ENCODE data around the gene RBM20. TPM values are rescaled to one million over a fixed set of nuclear protein-coding genes. Genes with fewer than 3 reads are reported as not detected.

Gene RBM20
- total RNA-seq, 1 experiment from 2014 or later, result not detected

DNA sequence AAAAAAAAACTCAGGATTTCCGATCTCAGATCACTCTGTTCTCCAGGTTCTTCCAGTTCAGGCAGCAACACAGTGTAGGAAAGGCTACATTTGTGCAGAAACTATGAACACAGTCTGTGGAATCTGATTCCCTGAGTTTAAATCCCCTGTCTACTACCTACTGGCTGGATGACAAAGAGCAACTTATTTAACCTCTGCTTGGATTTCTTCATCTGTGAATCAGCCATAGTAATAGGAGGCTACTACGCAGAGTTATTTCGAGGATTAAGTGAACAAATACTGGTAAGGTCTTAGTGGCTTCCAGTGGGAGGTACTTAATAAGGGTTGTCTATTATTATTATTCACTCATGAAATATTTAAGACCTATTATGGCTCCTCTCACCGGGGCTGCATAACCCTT, 183.3 kb downstream of the RBM20 start:
- CTCF ChIA-PET, result no interaction called here
- Mint-ChIP-seq H3K27me3 (ENCODE audit: unreplicated experiment) (no peaks in the 10 kb centered on the region), H3K9me3 (ENCODE audit: low read depth, unreplicated experiment) (no peaks in the 10 kb centered on the region), H3K36me3 (ENCODE audit: insufficient read depth, unreplicated experiment) (no peaks in the 10 kb centered on the region), H3K27ac (ENCODE audit: unreplicated experiment) (no peak overlapping the region), H3K4me3 (ENCODE audit: low read depth, unreplicated experiment) (no peak overlapping the region), H3K4me1 (ENCODE audit: low read depth, unreplicated experiment) (no peaks in the 10 kb centered on the region)
- no peak for DNase-seq
- intact Hi-C loops (cut with micrococcal nuclease; ENCODE audit: unreplicated experiment), result no loop called here
- BruUV-seq (replicated peaks), result no TSS peak
- TF ChIP-seq, protein P1, sequence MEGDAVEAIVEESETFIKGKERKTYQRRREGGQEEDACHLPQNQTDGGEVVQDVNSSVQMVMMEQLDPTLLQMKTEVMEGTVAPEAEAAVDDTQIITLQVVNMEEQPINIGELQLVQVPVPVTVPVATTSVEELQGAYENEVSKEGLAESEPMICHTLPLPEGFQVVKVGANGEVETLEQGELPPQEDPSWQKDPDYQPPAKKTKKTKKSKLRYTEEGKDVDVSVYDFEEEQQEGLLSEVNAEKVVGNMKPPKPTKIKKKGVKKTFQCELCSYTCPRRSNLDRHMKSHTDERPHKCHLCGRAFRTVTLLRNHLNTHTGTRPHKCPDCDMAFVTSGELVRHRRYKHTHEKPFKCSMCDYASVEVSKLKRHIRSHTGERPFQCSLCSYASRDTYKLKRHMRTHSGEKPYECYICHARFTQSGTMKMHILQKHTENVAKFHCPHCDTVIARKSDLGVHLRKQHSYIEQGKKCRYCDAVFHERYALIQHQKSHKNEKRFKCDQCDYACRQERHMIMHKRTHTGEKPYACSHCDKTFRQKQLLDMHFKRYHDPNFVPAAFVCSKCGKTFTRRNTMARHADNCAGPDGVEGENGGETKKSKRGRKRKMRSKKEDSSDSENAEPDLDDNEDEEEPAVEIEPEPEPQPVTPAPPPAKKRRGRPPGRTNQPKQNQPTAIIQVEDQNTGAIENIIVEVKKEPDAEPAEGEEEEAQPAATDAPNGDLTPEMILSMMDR (IDR thresholded peaks at IDR 0.05; ENCODE audit: unreplicated experiment), result no peak

DNA sequence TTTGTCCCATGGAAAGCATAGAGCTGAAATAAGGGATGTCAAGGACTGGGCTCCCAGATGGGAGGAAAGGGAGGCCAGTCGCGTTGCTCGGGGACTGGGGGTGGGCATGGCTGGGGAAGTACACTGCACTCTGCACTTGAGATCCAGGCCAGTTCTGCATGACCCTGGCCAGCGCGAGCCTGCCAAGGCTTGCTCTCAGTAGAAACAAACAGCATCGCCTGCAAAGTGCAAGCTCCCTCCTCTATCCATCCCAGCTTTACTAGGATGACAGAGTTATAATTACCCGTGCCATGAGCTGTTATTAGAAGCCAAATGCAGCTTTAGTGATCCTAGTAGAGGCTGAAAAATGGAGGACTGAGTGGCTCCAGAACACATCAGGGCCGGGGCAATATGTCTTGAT, 183.7 kb downstream of the RBM20 start:
- no peaks in the 10 kb centered on the region for H3K27me3 Mint-ChIP-seq (ENCODE audit: unreplicated experiment)
- no TSS peak for BruUV-seq (replicated peaks)
- H3K4me3 Mint-ChIP-seq (ENCODE audit: low read depth, unreplicated experiment), result no peak overlapping the region
- intact Hi-C loops (cut with micrococcal nuclease; ENCODE audit: unreplicated experiment), result no loop called here
- no peaks in the 10 kb centered on the region for H3K36me3 Mint-ChIP-seq (ENCODE audit: insufficient read depth, unreplicated experiment)
- no peak overlapping the region for H3K27ac Mint-ChIP-seq (ENCODE audit: unreplicated experiment)
- H3K4me1 Mint-ChIP-seq (ENCODE audit: low read depth, unreplicated experiment), result no peaks in the 10 kb centered on the region
- no peaks in the 10 kb centered on the region for H3K9me3 Mint-ChIP-seq (ENCODE audit: low read depth, unreplicated experiment)
- CTCF ChIA-PET, result no interaction called here
- no peak for DNase-seq
- TF ChIP-seq, protein P1 (IDR thresholded peaks at IDR 0.05; ENCODE audit: unreplicated experiment), result no peak

DNA sequence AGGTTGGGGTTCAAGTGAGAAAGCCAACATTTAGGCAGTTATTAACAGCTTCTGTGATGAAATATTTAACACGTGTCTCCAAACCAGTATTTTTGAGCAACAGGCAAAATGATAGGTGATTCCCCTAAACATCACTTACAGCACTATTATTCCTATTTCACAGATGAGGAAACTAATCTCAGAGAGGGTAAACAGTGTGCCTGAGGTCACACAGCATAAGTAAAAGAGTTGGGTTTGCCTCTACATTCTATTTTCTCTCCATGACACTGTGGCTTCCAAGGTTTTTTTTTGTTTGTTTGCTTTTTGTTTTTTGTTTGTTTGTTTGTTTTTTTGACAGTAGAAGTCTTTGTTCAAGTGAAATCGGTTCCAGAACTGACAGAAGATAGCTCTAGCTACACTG, 184.4 kb downstream of the RBM20 start:
- Mint-ChIP-seq H3K9me3 (ENCODE audit: low read depth, unreplicated experiment) (no peaks in the 10 kb centered on the region), H3K4me3 (ENCODE audit: low read depth, unreplicated experiment) (no peak overlapping the region), H3K27me3 (ENCODE audit: unreplicated experiment) (no peaks in the 10 kb centered on the region), H3K36me3 (ENCODE audit: insufficient read depth, unreplicated experiment) (no peaks in the 10 kb centered on the region), H3K27ac (ENCODE audit: unreplicated experiment) (no peak overlapping the region), H3K4me1 (ENCODE audit: low read depth, unreplicated experiment) (no peaks in the 10 kb centered on the region)
- intact Hi-C loops (cut with micrococcal nuclease; ENCODE audit: unreplicated experiment), result no loop called here
- DNase-seq, result no peak
- CTCF ChIA-PET, result no interaction called here
- TF ChIP-seq, protein P1 (IDR thresholded peaks at IDR 0.05; ENCODE audit: unreplicated experiment), result no peak
- BruUV-seq (replicated peaks), result no TSS peak

DNA sequence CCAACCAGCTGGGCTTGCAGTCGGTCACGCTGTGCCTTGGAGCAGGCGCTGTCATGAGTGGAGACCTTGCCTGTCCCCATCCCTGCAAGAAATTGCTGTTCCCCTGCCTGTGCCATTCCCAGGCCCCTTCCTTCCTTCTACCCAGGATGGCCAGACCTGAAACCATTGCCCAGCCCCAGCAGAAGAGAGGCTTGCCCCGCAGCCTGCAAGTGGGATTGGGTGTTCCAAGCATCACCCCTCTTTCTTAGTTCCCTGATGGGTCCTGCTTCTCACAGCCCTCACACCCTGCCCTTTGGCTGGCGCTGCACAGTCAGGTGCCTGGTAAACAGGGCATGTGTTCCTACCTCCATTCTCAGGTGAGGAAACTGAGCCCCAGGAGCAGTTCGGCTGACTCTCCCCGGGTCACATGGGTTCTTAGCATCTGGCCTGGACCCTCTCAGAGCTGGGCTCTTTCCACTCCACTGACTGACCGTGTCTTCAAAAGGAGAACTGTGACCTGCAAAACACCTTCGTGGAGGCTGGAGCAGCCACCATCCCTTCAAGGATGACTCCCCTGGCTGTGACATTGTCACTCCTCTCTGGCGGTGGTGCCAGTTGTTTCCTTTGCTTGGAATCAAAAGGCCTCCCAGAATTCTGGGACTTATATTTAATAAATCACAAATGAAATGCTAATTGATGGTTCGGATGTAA, 185.7 kb downstream of the RBM20 start:
- no peaks in the 10 kb centered on the region for H3K4me1 Mint-ChIP-seq (ENCODE audit: low read depth, unreplicated experiment)

More for the DNA sequence above, 185.7 kb downstream of the RBM20 start:
- TF ChIP-seq, protein P1 (IDR thresholded peaks at IDR 0.05; ENCODE audit: unreplicated experiment), result no peak
- Mint-ChIP-seq H3K27ac (ENCODE audit: unreplicated experiment) (no peak overlapping the region), H3K9me3 (ENCODE audit: low read depth, unreplicated experiment) (no peaks in the 10 kb centered on the region), H3K36me3 (ENCODE audit: insufficient read depth, unreplicated experiment) (no peaks in the 10 kb centered on the region), H3K4me3 (ENCODE audit: low read depth, unreplicated experiment) (no peak overlapping the region), H3K27me3 (ENCODE audit: unreplicated experiment) (no peaks in the 10 kb centered on the region)
- BruUV-seq (replicated peaks), result no TSS peak
- CTCF ChIA-PET, result no interaction called here
- no peak for DNase-seq
- intact Hi-C loops (cut with micrococcal nuclease; ENCODE audit: unreplicated experiment), result no loop called here

Data from Calu3 (cell line).